ENCODE measurements around the gene PDLIM4. TPM values are rescaled to one million over a fixed set of nuclear protein-coding genes. Genes with fewer than 3 reads are reported as not detected.

PDLIM4 gene
- total RNA-seq, 4 donors from 2014 or later = 9.7 to 43.4 (median 19.7) TPM

- intact Hi-C loops (cut with DNase I; ENCODE audit: low total_unique reads) = no loop called here
- peak overlapping the region; percentile 93 to 95 (median 93) for H3K27ac ChIP-seq
- H3K4me1 ChIP-seq = peaks cover 29 to 54% (median 41%) of the 10 kb centered on the region in 4 donors
- TF ChIP-seq POLR2AphosphoS5 (IDR thresholded peaks at IDR 0.05) = no peak
- no peak for TF ChIP-seq EP300 (IDR thresholded peaks at IDR 0.05; ENCODE audit: low read depth)
- TF ChIP-seq CTCF (IDR thresholded peaks at IDR 0.05) = no peak
- TF ChIP-seq POLR2A (IDR thresholded peaks at IDR 0.05) = no peak
- in situ Hi-C loops (cut with MboI; ENCODE audit: low pct_ligation_motif_present in 1 of 4, low pct_unique_long_range_greater_than_20kb in 1 of 4, low sequenced_read_pairs in 3 of 4) = no loop called here
- H3K9me3 ChIP-seq = no peaks in the 10 kb centered on the region
- H3K4me3 ChIP-seq = no peak overlapping the region
- 89% methylated on average over 2 of the region's 2 CpGs; no CpG with 5 or more reads in 1 of the 2 donors for WGBS, 2 donors (ENCODE audit: low coverage in 1 of 2)
- no peaks in the 10 kb centered on the region for H3K36me3 ChIP-seq
- no peak for DNase-seq
- no peaks in the 10 kb centered on the region for H3K27me3 ChIP-seq
Measured at GRCh38 chr5:132223861-132224260, 33.6 kb upstream of the PDLIM4 start.

DNA sequence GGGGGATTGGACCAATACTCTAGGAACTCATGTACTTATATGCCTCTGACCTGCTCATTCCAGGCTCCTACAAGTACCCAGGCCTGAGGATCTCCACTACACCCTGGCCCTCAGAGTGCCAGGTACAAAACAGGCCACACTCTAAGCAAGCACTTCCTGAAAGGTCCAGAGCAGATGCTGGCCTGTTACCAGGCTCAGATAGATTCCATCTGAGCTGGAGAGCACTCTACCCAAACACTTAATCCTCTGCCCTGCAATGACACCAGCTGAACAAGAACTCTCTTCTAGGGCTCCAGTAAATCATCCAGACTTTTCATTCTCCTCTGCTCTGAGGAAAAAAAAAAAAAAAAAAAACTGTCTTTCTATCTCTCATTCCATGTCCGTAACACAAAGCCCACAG lies 32.8 kb upstream of the PDLIM4 start:
- peak overlapping the region; percentile 93 to 95 (median 93) for H3K27ac ChIP-seq

DNA sequence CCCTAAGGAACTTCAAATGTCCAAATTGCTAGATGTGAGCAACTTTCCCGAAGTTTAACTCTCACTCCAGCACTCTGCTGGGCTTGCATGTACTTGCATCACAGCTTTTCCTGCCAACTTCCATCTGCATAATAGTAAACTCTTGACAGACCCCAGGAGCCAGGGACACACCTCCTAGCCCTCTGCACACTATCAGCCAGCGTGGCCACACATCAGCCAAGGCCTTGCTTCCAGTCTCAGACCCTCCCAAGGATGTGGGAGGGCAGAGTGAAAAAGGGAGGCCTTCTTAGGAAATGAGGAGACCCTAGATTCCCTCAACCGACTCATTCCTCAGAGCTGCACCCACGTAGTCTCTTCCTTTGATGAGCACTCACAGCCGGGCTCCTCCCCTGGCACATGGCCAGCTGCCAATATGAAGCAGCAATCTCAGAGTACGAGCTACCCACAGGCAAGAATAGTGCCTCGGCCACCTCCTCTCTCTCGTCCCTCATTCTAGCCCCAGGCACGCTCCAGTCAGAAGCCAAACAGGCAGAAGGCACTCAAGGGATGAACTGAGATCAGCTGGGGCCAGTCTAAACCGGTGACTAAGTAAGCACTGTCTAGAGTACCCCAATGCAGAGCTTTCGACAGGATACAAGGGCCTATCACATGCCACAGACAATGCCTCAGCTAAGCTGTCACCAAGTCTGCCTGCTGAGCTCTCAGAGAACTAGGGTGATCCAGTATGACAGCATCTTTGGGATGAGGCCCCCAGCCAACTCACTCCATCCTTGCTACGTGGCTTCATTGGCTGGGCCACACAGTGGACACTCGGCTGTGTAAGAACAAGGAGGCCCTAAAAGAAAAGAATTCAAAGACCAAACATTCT lies 32.1 kb upstream of the PDLIM4 start:
- peaks cover 29 to 54% (median 41%) of the 10 kb centered on the region in 4 donors for H3K4me1 ChIP-seq
- H3K4me3 ChIP-seq = no peak overlapping the region
- H3K27me3 ChIP-seq = no peaks in the 10 kb centered on the region
- H3K9me3 ChIP-seq = no peaks in the 10 kb centered on the region
- peak; percentile 21 for TF ChIP-seq EP300 (IDR thresholded peaks at IDR 0.05; ENCODE audit: low read depth)
- no peak for TF ChIP-seq CTCF (IDR thresholded peaks at IDR 0.05)
- TF ChIP-seq POLR2AphosphoS5 (IDR thresholded peaks at IDR 0.05) = peak in 2 of 3 donors; percentile 20 to 68
- TF ChIP-seq POLR2A (IDR thresholded peaks at IDR 0.05) = no peak
- DNase-seq = peak; percentile 83
- peak overlapping the region; percentile 93 to 95 (median 93) for H3K27ac ChIP-seq
- intact Hi-C loops (cut with DNase I; ENCODE audit: low total_unique reads) (no loop called here), in situ Hi-C loops (cut with MboI; ENCODE audit: low pct_ligation_motif_present in 1 of 4, low pct_unique_long_range_greater_than_20kb in 1 of 4, low sequenced_read_pairs in 3 of 4) (no loop called here)
- WGBS, 2 donors (ENCODE audit: low coverage in 1 of 2) = 8 to 48% methylated on average over 2 to 13 of the region's 13 CpGs
- no peaks in the 10 kb centered on the region for H3K36me3 ChIP-seq

More for the DNA sequence above, 32.8 kb upstream of the PDLIM4 start:
- H3K4me1 ChIP-seq = peaks cover 29 to 54% (median 41%) of the 10 kb centered on the region in 4 donors
- DNase-seq = peak; percentile 15
- in situ Hi-C loops (cut with MboI; ENCODE audit: low pct_ligation_motif_present in 1 of 4, low pct_unique_long_range_greater_than_20kb in 1 of 4, low sequenced_read_pairs in 3 of 4) = no loop called here
- intact Hi-C loops (cut with DNase I; ENCODE audit: low total_unique reads) = no loop called here
- H3K4me3 ChIP-seq = no peak overlapping the region
- no peaks in the 10 kb centered on the region for H3K9me3 ChIP-seq
- 60 to 69% methylated on average over 1 of the region's 1 CpG for WGBS, 2 donors (ENCODE audit: low coverage in 1 of 2)
- H3K27me3 ChIP-seq = no peaks in the 10 kb centered on the region
- peak in 1 of 3 donors; percentile 0 for TF ChIP-seq POLR2AphosphoS5 (IDR thresholded peaks at IDR 0.05)
- TF ChIP-seq CTCF (IDR thresholded peaks at IDR 0.05) = no peak
- H3K36me3 ChIP-seq = no peaks in the 10 kb centered on the region

DNA sequence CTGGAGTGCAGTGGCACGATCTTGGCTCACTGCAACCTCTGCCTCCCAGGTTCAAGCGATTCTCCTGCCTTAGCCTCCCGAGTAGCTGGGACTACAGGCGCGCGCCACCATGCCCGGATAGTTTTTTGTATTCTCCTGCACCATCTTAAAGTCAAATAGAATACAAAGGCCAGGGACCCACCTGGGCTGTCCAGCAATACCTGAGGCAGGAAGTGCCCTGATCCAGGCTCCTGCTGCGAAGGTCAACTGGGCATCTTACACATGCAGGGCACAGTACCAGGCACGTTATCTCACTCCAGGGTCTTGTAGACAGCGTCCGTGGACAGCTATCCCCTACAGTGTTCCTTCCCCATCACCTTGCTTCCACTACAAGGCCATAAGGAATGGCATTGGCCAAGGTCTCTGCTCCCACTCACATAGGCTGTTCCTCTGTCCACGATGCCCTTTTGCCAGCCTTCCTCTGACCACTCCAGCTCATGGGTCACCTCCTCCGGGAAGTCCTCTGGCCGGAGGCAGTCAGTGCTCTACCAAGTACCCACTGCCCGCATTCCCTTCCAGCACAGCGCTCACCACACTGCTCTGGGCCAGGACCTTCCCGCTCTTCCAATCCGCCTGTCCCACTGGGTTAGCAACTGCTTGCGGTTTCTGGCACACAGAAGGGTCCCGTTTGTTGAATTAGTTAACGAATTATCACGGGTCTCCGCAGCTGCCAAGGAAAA lies 30.8 kb upstream of the PDLIM4 start:
- Histone ChIP-seq H3K9me3 (no peaks in the 10 kb centered on the region), H3K4me3 (peak overlapping the region; percentile 64 to 95 (median 76)), H3K4me1 (peaks cover 26 to 54% (median 41%) of the 10 kb centered on the region in 4 donors), H3K36me3 (no peaks in the 10 kb centered on the region), H3K27me3 (no peaks in the 10 kb centered on the region), H3K27ac (peak overlapping the region; percentile 93 to 95 (median 93))
- peak; percentile 8 for DNase-seq
- WGBS, 2 donors (ENCODE audit: low coverage in 1 of 2) = 71 to 77% methylated on average over 15 to 23 of the region's 23 CpGs
- in situ Hi-C loops (cut with MboI; ENCODE audit: low pct_ligation_motif_present in 1 of 4, low pct_unique_long_range_greater_than_20kb in 1 of 4, low sequenced_read_pairs in 3 of 4) (no loop called here), intact Hi-C loops (cut with DNase I; ENCODE audit: low total_unique reads) (no loop called here)
- TF ChIP-seq POLR2AphosphoS5 (IDR thresholded peaks at IDR 0.05) = no peak
- no peak for TF ChIP-seq EP300 (IDR thresholded peaks at IDR 0.05; ENCODE audit: low read depth)
- TF ChIP-seq POLR2A (IDR thresholded peaks at IDR 0.05) = no peak
- no peak for TF ChIP-seq CTCF (IDR thresholded peaks at IDR 0.05)
